HepG2 (cell line): ENCODE data around the gene FAM78A. TPM values are rescaled to one million over a fixed set of nuclear protein-coding genes. Genes with fewer than 3 reads are reported as not detected.

Experiments
- ATAC-seq: fragments of 200-7000 bp; cut with Tn5 transposase; 3 replicates; pipeline ENCODE4 v1.9.1; 2020; ENCODE audit warnings: mild to moderate bottlenecking, moderate library complexity
- BruUV-seq: library from RNA; stranded (reverse); fragments of 400-500 nt; replicated peaks from 2 replicates; lab custom pipeline; 2021; lab: Mats Ljungman, UMichigan
- CTCF ChIA-PET: fragments of 300-600 bp; formaldehyde crosslinking; extraction: SDS; loops from one replicate; lab custom pipeline; 2021; ENCODE audit warnings: low total read pairs, inconsistent platforms, low intra/inter-chr PET ratio; lab: Yijun Ruan, JAX
- POLR2A ChIA-PET: fragments of 350-600 bp; sonication (Branson Sonifier 250); formaldehyde crosslinking; loops from one replicate; lab custom pipeline; 2020; ENCODE audit warnings: antibody characterized with exemption, inconsistent platforms; lab: Yijun Ruan, JAX
- DNase-seq: peaks from one replicate; pipeline ENCODE4 v3.0.0-alpha.2; 2015; ENCODE audit warnings: low spot score
- FAIRE-seq: peaks from 3 replicates; lab custom pipeline; 2011; peaks lifted over from hg19 to GRCh38; lab: Jason Lieb, UNC
- H2AFZ ChIP-seq: one replicate; pipeline ENCODE4 v1.6.1; 2011; ENCODE audit warnings: low read length, inconsistent platforms
- H3K27ac ChIP-seq: fragments of 300-600 bp; 3 replicates; pipeline ENCODE4 v1.8.0; 2011; ENCODE audit warnings: mixed run types, mild to moderate bottlenecking, mixed read lengths, low read length, inconsistent platforms; ENCODE audit not compliant: insufficient read depth; ENCODE audit errors: extremely low read length
- H3K27me3 ChIP-seq, 2 experiments: fragments of 200-600 bp in 1 of 2; 2 replicates in 1 of 2; 3 replicates in 1 of 2; pipeline versions ENCODE4 v1.6.0 to v1.8.0; 2011; ENCODE audit warnings: low read length in 2 of 2, mild to moderate bottlenecking in 2 of 2, moderate library complexity in 2 of 2, inconsistent platforms in 1 of 2; ENCODE audit not compliant: insufficient read depth in 2 of 2, control insufficient read depth in 1 of 2
- H3K36me3 ChIP-seq, 2 experiments: fragments of 200-600 bp in 1 of 2; replicated peaks in 1 of 2; 2 replicates in 1 of 2; 3 replicates in 1 of 2; pipeline versions ENCODE4 v1.5.1 to v1.8.0; 2011; ENCODE audit warnings: low read length in 2 of 2, inconsistent platforms in 1 of 2; ENCODE audit not compliant: insufficient read depth in 2 of 2, control insufficient read depth in 1 of 2
- H3K4me1 ChIP-seq: 2 replicates; pipeline ENCODE4 v1.5.1; 2012; ENCODE audit warnings: low read length, inconsistent platforms; ENCODE audit not compliant: insufficient read depth
- H3K4me2 ChIP-seq: 2 replicates; pipeline ENCODE4 v1.6.0; 2011; ENCODE audit warnings: low read depth, low read length, inconsistent platforms
- H3K4me3 ChIP-seq, 3 experiments: fragments of 200-600 bp in 1 of 3; sonication (generic), shearing (Covaris generic) in 1 of 3; replicated peaks in 1 of 3; 2 replicates each; pipeline ENCODE4 v1.5.1; 2011 to 2016; ENCODE audit warnings: low read length in 3 of 3, inconsistent platforms in 2 of 3, low read depth in 2 of 3, mild to moderate bottlenecking in 2 of 3, control low read depth in 1 of 3, mixed read lengths in 1 of 3; ENCODE audit not compliant: insufficient read depth in 1 of 3
- H3K79me2 ChIP-seq: one replicate; pipeline ENCODE4 v1.6.1; 2011; ENCODE audit warnings: low read length, inconsistent platforms; ENCODE audit not compliant: insufficient read depth
- H3K9ac ChIP-seq: 2 replicates; pipeline ENCODE4 v1.6.0; 2011; ENCODE audit warnings: mild to moderate bottlenecking, low read depth, low read length, inconsistent platforms; ENCODE audit not compliant: insufficient read depth
- H3K9me3 ChIP-seq: 2 replicates; pipeline ENCODE4 v1.5.1; 2012; ENCODE audit warnings: mild to moderate bottlenecking, low read length
- H4K20me1 ChIP-seq: 2 replicates; pipeline ENCODE4 v1.6.0; 2011; ENCODE audit warnings: inconsistent platforms, mild to moderate bottlenecking, low read length, moderate library complexity; ENCODE audit not compliant: insufficient read depth
- ARNT ChIP-seq: fragments of 450-650 bp; IDR thresholded peaks from 2 replicates; pipeline ENCODE4 v1.6.1; 2017
- CC2D1A ChIP-seq: sonication (generic); formaldehyde crosslinking; IDR thresholded peaks from 2 replicates; pipeline ENCODE4 v1.8.1; 2023; ENCODE audit warnings: mild to moderate bottlenecking, missing genetic modification reagents
- GATAD1 ChIP-seq: IDR thresholded peaks from 2 replicates; pipeline ENCODE4 v1.6.1; 2016; ENCODE audit warnings: missing genetic modification reagents, missing compliant biosample characterization
- GTF3A ChIP-seq: sonication (generic); formaldehyde crosslinking; conservative IDR thresholded peaks from 2 replicates; pipeline ENCODE4 v1.4.0; 2020; ENCODE audit warnings: mild to moderate bottlenecking, missing genetic modification reagents
- HNRNPLL ChIP-seq: fragments of 200-400 bp; formaldehyde crosslinking; IDR thresholded peaks from 2 replicates; pipeline ENCODE4 v1.6.1; 2017; ENCODE audit warnings: mild to moderate bottlenecking, low read depth, low read length; ENCODE audit not compliant: poor library complexity, severe bottlenecking
- JUNB ChIP-seq: sonication (generic); formaldehyde crosslinking; IDR thresholded peaks from 2 replicates; pipeline ENCODE4 v1.8.0; 2022; ENCODE audit warnings: missing genetic modification reagents, mild to moderate bottlenecking, borderline replicate concordance
- NFE2L1 ChIP-seq: sonication (generic); formaldehyde crosslinking; IDR thresholded peaks from 2 replicates; pipeline ENCODE4 v1.4.0; 2020; ENCODE audit warnings: missing genetic modification reagents, mild to moderate bottlenecking, borderline replicate concordance
- NFIC ChIP-seq: IDR thresholded peaks from 2 replicates; pipeline ENCODE4 v1.6.1; 2012; ENCODE audit warnings: mild to moderate bottlenecking, low read length, inconsistent platforms
- NR2F2 ChIP-seq: IDR thresholded peaks from 2 replicates; pipeline ENCODE4 v1.6.1; 2012; ENCODE audit warnings: low read depth, inconsistent platforms, borderline replicate concordance
- PHF8 ChIP-seq: sonication (generic); formaldehyde crosslinking; IDR thresholded peaks from 2 replicates; pipeline ENCODE4 v1.5.0; 2020; ENCODE audit warnings: missing genetic modification reagents
- PPARG ChIP-seq: conservative IDR thresholded peaks from 2 replicates; pipeline ENCODE4 v1.6.1; 2016; ENCODE audit warnings: missing biosample characterization, missing genetic modification reagents
- SP2 ChIP-seq: sonication (generic); formaldehyde crosslinking; IDR thresholded peaks from 2 replicates; pipeline ENCODE4 v1.5.1; 2020; ENCODE audit warnings: mild to moderate bottlenecking, missing genetic modification reagents
- XRCC5 ChIP-seq: fragments of 200-400 bp; formaldehyde crosslinking; optimal IDR thresholded peaks from 2 replicates; pipeline ENCODE3; 2017; ENCODE audit warnings: mild to moderate bottlenecking, low read length
- ZKSCAN5 ChIP-seq: sonication (generic); formaldehyde crosslinking; IDR thresholded peaks from 2 replicates; pipeline ENCODE4 v1.5.1; 2020; ENCODE audit warnings: mild to moderate bottlenecking, missing genetic modification reagents
- ZNF337 ChIP-seq: sonication (generic); formaldehyde crosslinking; IDR thresholded peaks from 2 replicates; pipeline ENCODE4 v1.5.1; 2020; ENCODE audit warnings: missing genetic modification reagents, low read depth, mild to moderate bottlenecking, borderline replicate concordance
- ZNF572 ChIP-seq: sonication (generic); formaldehyde crosslinking; IDR thresholded peaks from 2 replicates; pipeline ENCODE4 v1.5.1; 2020; ENCODE audit warnings: mild to moderate bottlenecking, missing genetic modification reagents
- ZNF670 ChIP-seq: sonication (generic); formaldehyde crosslinking; IDR thresholded peaks from 2 replicates; pipeline ENCODE4 v1.8.0; 2022; ENCODE audit warnings: mild to moderate bottlenecking, missing genetic modification reagents, borderline replicate concordance
- WGBS: methylation state at CpG from one replicate; pipeline ENCODE4 v1.1.6; 2017; ENCODE audit warnings: low lambda C conversion rate; 5-methylcytosine and 5-hydroxymethylcytosine counted together
- in situ Hi-C: cut with HindIII; loops from 2 replicates; pipeline ENCODE4 v1.10.0; 2017; ENCODE audit warnings: low pct_unique_long_range_greater_than_20kb; ENCODE audit not compliant: extremely low pct_ligation_motif_present
- intact Hi-C: fragments of 100-400 bp; cut with micrococcal nuclease; formaldehyde crosslinking; loops from one replicate; pipeline ENCODE4 v1.10.0; 2022; ENCODE audit not compliant: unreplicated experiment
- polyA plus RNA-seq, 8 experiments: library from polyadenylated mRNA; depleted of rRNA in 3 of 8; stranded (reverse) in 7 of 8; unstranded in 1 of 8; fragments of >200 nt; fragmentation: Illumina TruSeq in 4 of 8; extraction: Trizol in 4 of 8; gene quantifications; 2 replicates each; pipeline versions ENCODE4 v1.2.1 to v1.2.3, GENCODE V29; 2011 to 2016; ENCODE audit warnings: low read depth in 4 of 8, missing spikeins in 1 of 8, mixed read lengths in 1 of 8; ENCODE audit not compliant: insufficient read depth in 1 of 8
- total RNA-seq, 5 experiments: library from RNA; depleted of rRNA; stranded (reverse); fragments of >200 nt; fragmentation: Illumina TruSeq; extraction: Trizol; gene quantifications; 2 replicates each; pipeline ENCODE4 v1.2.3, GENCODE V29; 2016; ENCODE audit warnings: low read depth in 1 of 5
- TF ChIP-seq, protein P1 (sequence below): sonication (generic); formaldehyde crosslinking; IDR thresholded peaks from 2 replicates; pipeline ENCODE4 v1.4.0; 2020; ENCODE audit warnings: missing genetic modification reagents

The FAM78A gene
- total and polyA plus RNA-seq, 2 of the 13 experiments (the other 11 are each of a cell fraction or from before 2014, with no cell fraction given), result 0.18 to 0.62 TPM

GRCh38 chr9:131218370-131218769, 57.9 kb downstream of the FAM78A start:
- no peak for FAIRE-seq
- no peaks in the 10 kb centered on the region for H3K79me2 ChIP-seq
- no peak overlapping the region for H3K27ac ChIP-seq
- H3K36me3 ChIP-seq, result peaks cover 5 to 47% of the 10 kb centered on the region in 2 experiments
- no peak overlapping the region for H3K4me3 ChIP-seq
- H3K4me1 ChIP-seq, result no peaks in the 10 kb centered on the region
- H4K20me1 ChIP-seq, result no peaks in the 10 kb centered on the region
- no peak overlapping the region for H3K4me2 ChIP-seq
- in situ Hi-C loops (no loop called here), intact Hi-C loops (no loop called here)
- no TSS peak for BruUV-seq
- TF ChIP-seq HNRNPLL (no peak), PPARG (no peak), CC2D1A (CRISPR knock-in tag) (no peak), ZKSCAN5 (CRISPR knock-in tag) (no peak), SP2 (no peak), ZNF670 (no peak), ZNF572 (no peak), ZNF337 (CRISPR knock-in tag) (no peak), JUNB (CRISPR knock-in tag) (no peak), NFE2L1 (CRISPR knock-in tag) (no peak), NFIC (no peak), ARNT (no peak), NR2F2 (no peak), XRCC5 (no peak), GTF3A (no peak), PHF8 (CRISPR knock-in tag) (no peak), GATAD1 (no peak)
- TF ChIP-seq, protein P1, sequence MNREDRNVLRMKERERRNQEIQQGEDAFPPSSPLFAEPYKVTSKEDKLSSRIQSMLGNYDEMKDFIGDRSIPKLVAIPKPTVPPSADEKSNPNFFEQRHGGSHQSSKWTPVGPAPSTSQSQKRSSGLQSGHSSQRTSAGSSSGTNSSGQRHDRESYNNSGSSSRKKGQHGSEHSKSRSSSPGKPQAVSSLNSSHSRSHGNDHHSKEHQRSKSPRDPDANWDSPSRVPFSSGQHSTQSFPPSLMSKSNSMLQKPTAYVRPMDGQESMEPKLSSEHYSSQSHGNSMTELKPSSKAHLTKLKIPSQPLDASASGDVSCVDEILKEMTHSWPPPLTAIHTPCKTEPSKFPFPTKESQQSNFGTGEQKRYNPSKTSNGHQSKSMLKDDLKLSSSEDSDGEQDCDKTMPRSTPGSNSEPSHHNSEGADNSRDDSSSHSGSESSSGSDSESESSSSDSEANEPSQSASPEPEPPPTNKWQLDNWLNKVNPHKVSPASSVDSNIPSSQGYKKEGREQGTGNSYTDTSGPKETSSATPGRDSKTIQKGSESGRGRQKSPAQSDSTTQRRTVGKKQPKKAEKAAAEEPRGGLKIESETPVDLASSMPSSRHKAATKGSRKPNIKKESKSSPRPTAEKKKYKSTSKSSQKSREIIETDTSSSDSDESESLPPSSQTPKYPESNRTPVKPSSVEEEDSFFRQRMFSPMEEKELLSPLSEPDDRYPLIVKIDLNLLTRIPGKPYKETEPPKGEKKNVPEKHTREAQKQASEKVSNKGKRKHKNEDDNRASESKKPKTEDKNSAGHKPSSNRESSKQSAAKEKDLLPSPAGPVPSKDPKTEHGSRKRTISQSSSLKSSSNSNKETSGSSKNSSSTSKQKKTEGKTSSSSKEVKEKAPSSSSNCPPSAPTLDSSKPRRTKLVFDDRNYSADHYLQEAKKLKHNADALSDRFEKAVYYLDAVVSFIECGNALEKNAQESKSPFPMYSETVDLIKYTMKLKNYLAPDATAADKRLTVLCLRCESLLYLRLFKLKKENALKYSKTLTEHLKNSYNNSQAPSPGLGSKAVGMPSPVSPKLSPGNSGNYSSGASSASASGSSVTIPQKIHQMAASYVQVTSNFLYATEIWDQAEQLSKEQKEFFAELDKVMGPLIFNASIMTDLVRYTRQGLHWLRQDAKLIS (CRISPR knock-in tag), result no peak
- H2AFZ ChIP-seq, result no peak overlapping the region
- H3K9ac ChIP-seq, result no peak overlapping the region
- no peak for DNase-seq
- 91% methylated on average over 5 of the region's 5 CpGs for WGBS
- ChIA-PET POLR2A (no interaction called here), CTCF (no interaction called here)
- no peak for ATAC-seq
- H3K9me3 ChIP-seq, result no peaks in the 10 kb centered on the region
- no peaks in the 10 kb centered on the region for H3K27me3 ChIP-seq
